Endodermal cell (in vitro differentiated cells): ENCODE measurements around the gene TNFRSF4. TPM values are rescaled to one million over a fixed set of nuclear protein-coding genes. Genes with fewer than 3 reads are reported as not detected.

ENCODE experiments used
- DNase-seq: peaks from one replicate; pipeline ENCODE4 v3.0.0-alpha.2; 2017
- H3K27ac ChIP-seq: 2 replicates; pipeline ENCODE4 v1.5.1; 2013; ENCODE audit warnings: mild to moderate bottlenecking, low read depth, low read length, moderate library complexity
- H3K27me3 ChIP-seq: 2 replicates; pipeline ENCODE4 v1.6.1; 2013; ENCODE audit warnings: mild to moderate bottlenecking, low read length, moderate library complexity; ENCODE audit not compliant: insufficient read depth, control insufficient read depth, poor library complexity, severe bottlenecking
- H3K36me3 ChIP-seq: 2 replicates; pipeline ENCODE4 v1.7.0; 2013; ENCODE audit warnings: mild to moderate bottlenecking, low read length, moderate library complexity; ENCODE audit not compliant: control insufficient read depth, insufficient read depth
- H3K4me1 ChIP-seq: one replicate; pipeline ENCODE4 v1.7.0; 2013; ENCODE audit warnings: low read length; ENCODE audit not compliant: control insufficient read depth, insufficient read depth
- H3K4me3 ChIP-seq: 2 replicates; pipeline ENCODE4 v1.5.1; 2013; ENCODE audit warnings: mild to moderate bottlenecking, low read length, moderate library complexity
- H3K9ac ChIP-seq: 2 replicates; pipeline ENCODE4 v1.6.1; 2013; ENCODE audit warnings: mild to moderate bottlenecking, low read length, moderate library complexity; ENCODE audit not compliant: poor library complexity, severe bottlenecking; ENCODE audit errors: extremely low read depth
- H3K9me3 ChIP-seq: 2 replicates; pipeline ENCODE4 v1.6.1; 2013; ENCODE audit warnings: mild to moderate bottlenecking, low read length, moderate library complexity; ENCODE audit not compliant: control insufficient read depth
- H3K27ac Mint-ChIP-seq: 2 replicates; pipeline ENCODE4 v1.8.0; 2020; ENCODE audit warnings: mixed read lengths
- H3K27me3 Mint-ChIP-seq: 2 replicates; pipeline ENCODE4 v1.8.0; 2021; ENCODE audit warnings: mild to moderate bottlenecking, mixed read lengths; ENCODE audit not compliant: insufficient read depth
- H3K36me3 Mint-ChIP-seq: 2 replicates; pipeline ENCODE4 v1.8.0; 2020; ENCODE audit warnings: low read depth, mixed read lengths
- H3K4me1 Mint-ChIP-seq: 2 replicates; pipeline ENCODE4 v1.8.0; 2020; ENCODE audit warnings: mixed read lengths
- H3K4me3 Mint-ChIP-seq: 2 replicates; pipeline ENCODE4 v1.8.0; 2020; ENCODE audit warnings: mild to moderate bottlenecking, moderate library complexity, mixed read lengths
- H3K9me3 Mint-ChIP-seq: 2 replicates; pipeline ENCODE4 v1.8.0; 2020; ENCODE audit warnings: mild to moderate bottlenecking, mixed read lengths
- WGBS, 2 experiments: methylation state at CpG; one replicate each; pipeline versions ENCODE4 v1.1.5 to v1.1.7; 2013; ENCODE audit warnings: missing lambda C conversion rate in 2 of 2, mixed read lengths in 1 of 2; ENCODE audit not compliant: insufficient coverage in 1 of 2, insufficient read length in 1 of 2; 5-methylcytosine and 5-hydroxymethylcytosine counted together
- total RNA-seq, 2 donors: library from RNA; stranded (reverse); fragmentation: NEBNext Ultra II Directional in 1 of 2; extraction: Animal tissue kit (Norgen Biotek cat#: 25700) in 1 of 2; gene quantifications; 2 replicates in 1 of 2; 3 replicates in 1 of 2; pipeline ENCODE4 v1.2.1, GENCODE V29; 2021
- TF ChIP-seq, protein P1 (sequence below): fragments of 200-600 bp; sonication (generic); conservative IDR thresholded peaks from 2 replicates; pipeline ENCODE4 v1.5.0; 2021; ENCODE audit warnings: antibody characterized with exemption, mild to moderate bottlenecking

The TNFRSF4 gene
- total RNA-seq, 2 donors from 2014 or later = 0.20 TPM; not detected in 1

DNA sequence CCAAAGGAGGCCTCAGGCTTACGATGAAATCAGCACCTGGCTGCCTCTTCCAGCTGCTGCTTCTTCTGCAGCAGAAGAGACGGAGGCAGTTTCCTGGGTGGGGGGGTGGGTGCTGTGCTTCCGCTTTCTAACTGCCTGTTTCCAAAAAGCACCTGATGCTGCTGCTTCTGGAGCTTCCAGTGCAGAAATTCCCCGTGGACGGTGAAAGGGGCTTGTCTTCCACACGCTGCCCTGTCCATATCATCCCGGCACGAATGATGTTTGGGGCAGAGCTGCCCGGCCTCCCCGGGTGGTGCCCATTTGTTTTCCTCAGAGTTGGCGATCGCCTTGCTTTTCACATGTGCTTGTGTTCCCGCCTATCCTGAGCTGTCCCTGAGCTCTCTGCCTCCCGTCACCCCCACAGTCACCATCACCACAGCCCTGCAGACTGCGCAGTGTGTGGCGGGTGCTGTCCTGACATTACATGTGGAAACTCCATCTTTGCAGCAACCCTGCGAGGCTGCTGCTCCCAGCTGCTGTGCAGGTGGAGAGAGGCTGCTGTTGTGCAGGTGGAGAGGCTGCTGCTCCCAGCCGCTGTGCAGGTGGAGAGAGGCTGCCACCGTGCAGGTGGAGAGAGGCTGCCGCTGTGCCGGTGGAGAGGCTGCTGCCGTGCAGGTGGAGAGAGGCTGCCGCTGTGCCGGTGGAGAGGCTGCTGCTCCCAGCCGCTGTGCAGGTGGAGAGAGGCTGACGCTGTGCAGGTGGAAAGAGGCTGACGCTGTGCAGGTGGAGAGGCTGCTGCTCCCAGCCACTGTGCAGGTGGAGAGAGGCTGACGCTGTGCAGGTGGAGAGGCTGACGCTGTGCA, 38.5 kb downstream of the TNFRSF4 start:
- H3K9me3 Mint-ChIP-seq = peaks cover 11% of the 10 kb centered on the region
- H3K4me1 ChIP-seq = no peaks in the 10 kb centered on the region
- H3K36me3 ChIP-seq = no peaks in the 10 kb centered on the region
- H3K27ac Mint-ChIP-seq = no peak overlapping the region
- H3K36me3 Mint-ChIP-seq = peaks cover 4% of the 10 kb centered on the region
- H3K27ac ChIP-seq = no peak overlapping the region
- TF ChIP-seq, protein P1, sequence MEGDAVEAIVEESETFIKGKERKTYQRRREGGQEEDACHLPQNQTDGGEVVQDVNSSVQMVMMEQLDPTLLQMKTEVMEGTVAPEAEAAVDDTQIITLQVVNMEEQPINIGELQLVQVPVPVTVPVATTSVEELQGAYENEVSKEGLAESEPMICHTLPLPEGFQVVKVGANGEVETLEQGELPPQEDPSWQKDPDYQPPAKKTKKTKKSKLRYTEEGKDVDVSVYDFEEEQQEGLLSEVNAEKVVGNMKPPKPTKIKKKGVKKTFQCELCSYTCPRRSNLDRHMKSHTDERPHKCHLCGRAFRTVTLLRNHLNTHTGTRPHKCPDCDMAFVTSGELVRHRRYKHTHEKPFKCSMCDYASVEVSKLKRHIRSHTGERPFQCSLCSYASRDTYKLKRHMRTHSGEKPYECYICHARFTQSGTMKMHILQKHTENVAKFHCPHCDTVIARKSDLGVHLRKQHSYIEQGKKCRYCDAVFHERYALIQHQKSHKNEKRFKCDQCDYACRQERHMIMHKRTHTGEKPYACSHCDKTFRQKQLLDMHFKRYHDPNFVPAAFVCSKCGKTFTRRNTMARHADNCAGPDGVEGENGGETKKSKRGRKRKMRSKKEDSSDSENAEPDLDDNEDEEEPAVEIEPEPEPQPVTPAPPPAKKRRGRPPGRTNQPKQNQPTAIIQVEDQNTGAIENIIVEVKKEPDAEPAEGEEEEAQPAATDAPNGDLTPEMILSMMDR = no peak
- H3K27me3 ChIP-seq = peaks cover 10% of the 10 kb centered on the region
- DNase-seq = peak; percentile 43
- peaks cover 14% of the 10 kb centered on the region for H3K27me3 Mint-ChIP-seq
- no peaks in the 10 kb centered on the region for H3K9me3 ChIP-seq
- H3K4me1 Mint-ChIP-seq = peaks cover 2% of the 10 kb centered on the region
- 92 to 93% methylated on average over 9 to 29 of the region's 29 CpGs for WGBS, 2 experiments
- no peak overlapping the region for H3K9ac ChIP-seq
- no peak overlapping the region for H3K4me3 ChIP-seq
- no peak overlapping the region for H3K4me3 Mint-ChIP-seq

DNA sequence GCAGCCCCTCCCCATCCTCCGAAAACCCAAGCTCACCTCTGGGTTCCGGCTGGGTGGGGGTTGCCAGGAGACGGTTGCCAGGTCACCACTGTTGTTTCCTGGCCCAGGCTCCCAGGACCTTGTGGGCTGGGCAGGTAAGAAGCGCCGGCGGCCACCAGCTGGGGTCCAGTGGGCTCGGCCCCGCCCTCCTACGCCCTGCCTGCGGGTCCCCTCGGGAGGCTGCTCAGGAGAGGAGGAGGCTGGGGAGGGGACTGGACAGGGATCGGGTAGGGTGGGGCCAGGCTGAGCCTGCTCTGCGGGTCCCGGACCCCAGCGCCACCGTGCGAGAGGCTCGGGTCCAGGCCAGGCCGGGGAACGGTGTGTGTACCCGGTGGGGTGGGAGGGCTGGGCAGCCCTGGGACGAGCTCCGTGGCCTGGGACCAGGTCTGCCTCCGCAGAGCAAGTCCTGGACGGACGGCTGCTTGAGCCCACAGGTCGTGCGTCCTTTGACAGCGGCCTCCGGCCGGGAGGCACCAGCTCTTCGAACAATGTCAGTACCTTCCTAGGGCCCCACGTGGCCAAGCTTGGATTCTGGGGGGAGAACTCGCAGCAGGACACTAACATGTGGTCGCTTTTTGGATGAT, 40.0 kb downstream of the TNFRSF4 start, which contains the start of gene TTLL10:
Gene TTLL10, plus strand, starts transcription at position 88 of the 623 bp plus-strand sequence. CDS start 5,336 bp downstream, outside the sequence.
- Mint-ChIP-seq H3K27me3 (peaks cover 14% of the 10 kb centered on the region), H3K4me1 (peaks cover 2% of the 10 kb centered on the region), H3K27ac (no peak within 1 kb of the TSS), H3K9me3 (peaks cover 11% of the 10 kb centered on the region), H3K36me3 (peaks cover 4% of the 10 kb centered on the region), H3K4me3 (no peak within 1 kb of the TSS)
- H3K27me3 ChIP-seq = peaks cover 10% of the 10 kb centered on the region
- TF ChIP-seq, protein P1 = no peak
- H3K9ac ChIP-seq = no peak within 1 kb of the TSS
- peak; percentile 93 for DNase-seq
- WGBS, 2 experiments = 40 to 42% methylated on average over 17 to 35 of the region's 35 CpGs
- no peaks in the 10 kb centered on the region for H3K36me3 ChIP-seq
- no peak within 1 kb of the TSS for H3K4me3 ChIP-seq
- no peaks in the 10 kb centered on the region for H3K4me1 ChIP-seq
- H3K27ac ChIP-seq = no peak within 1 kb of the TSS
- H3K9me3 ChIP-seq = no peaks in the 10 kb centered on the region

DNA sequence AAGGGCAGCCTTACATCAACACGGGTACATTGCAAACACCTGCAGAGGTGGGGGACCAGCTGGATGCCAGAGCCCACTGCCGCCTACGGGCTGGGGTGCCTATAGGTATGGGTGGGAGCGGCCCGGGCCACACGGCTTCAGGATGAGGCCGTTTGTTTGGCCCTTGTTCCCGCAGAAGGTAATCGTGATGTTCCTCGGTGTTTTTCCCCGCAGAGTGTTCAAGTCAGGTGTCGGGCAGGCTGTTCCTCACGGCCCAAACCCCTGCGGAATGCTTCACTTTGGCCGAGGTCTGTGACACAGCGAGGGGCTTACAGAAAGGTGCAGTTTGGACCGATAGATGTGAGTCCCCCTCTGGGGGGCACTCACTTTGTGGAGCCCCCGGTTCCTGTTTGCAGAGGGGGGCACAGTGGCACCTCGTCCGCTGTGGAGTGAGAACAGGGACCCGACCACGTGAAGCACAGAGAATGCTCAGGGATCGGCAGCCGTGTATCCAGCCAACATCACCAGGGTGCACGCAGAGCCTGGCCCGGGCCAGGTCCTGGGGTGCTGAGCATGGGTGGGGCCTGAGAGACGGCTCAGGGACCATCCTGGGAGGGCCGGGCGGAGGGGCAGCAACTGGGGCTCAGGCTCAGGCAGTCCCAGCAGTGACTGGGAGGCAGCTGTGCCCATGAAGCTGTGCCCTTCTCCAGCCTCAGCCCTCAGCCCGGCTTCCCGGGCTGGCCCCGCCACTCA, 40.7 kb downstream of the TNFRSF4 start:
- Mint-ChIP-seq H3K36me3 (peaks cover 4% of the 10 kb centered on the region), H3K4me1 (peaks cover 2% of the 10 kb centered on the region), H3K27me3 (peaks cover 14% of the 10 kb centered on the region), H3K4me3 (no peak overlapping the region), H3K9me3 (peaks cover 11% of the 10 kb centered on the region), H3K27ac (no peak overlapping the region)
- Histone ChIP-seq H3K36me3 (no peaks in the 10 kb centered on the region), H3K27me3 (peaks cover 10% of the 10 kb centered on the region), H3K9ac (no peak overlapping the region), H3K9me3 (no peaks in the 10 kb centered on the region), H3K27ac (no peak overlapping the region), H3K4me1 (no peaks in the 10 kb centered on the region), H3K4me3 (no peak overlapping the region)
- 80 to 82% methylated on average over 22 to 32 of the region's 32 CpGs for whole genome bisulfite sequencing, 2 experiments
- peak; percentile 58 for DNase-seq
- TF ChIP-seq, protein P1 = no peak
